MCF 10A (cell line): ENCODE measurements around the gene LIM2. TPM values are rescaled to one million over a fixed set of nuclear protein-coding genes. Genes with fewer than 3 reads are reported as not detected.

Source experiments
- BruUV-seq: library from RNA; stranded (reverse); fragments of 400-500 nt; replicated peaks from 2 replicates; lab custom pipeline; 2021; lab: Mats Ljungman, UMichigan
- CTCF ChIA-PET: fragments of 300-600 bp; sonication (Branson Sonifier 250); formaldehyde crosslinking; extraction: SDS; loops from one replicate; lab custom pipeline; 2021; ENCODE audit warnings: antibody characterized with exemption, inconsistent platforms; lab: Yijun Ruan, JAX
- POLR2A ChIA-PET: fragments of 300-600, 350-650 bp; sonication (Branson Sonifier 250); formaldehyde crosslinking; extraction: SDS; loops from one replicate; lab custom pipeline; 2020; ENCODE audit warnings: antibody characterized with exemption, inconsistent platforms; lab: Yijun Ruan, JAX
- DNase-seq: peaks from one replicate; pipeline ENCODE4 v3.0.0-alpha.2; 2018; ENCODE audit not compliant: unreplicated experiment
- H3K27ac Mint-ChIP-seq: one replicate; pipeline ENCODE4 v1.8.0; 2022; ENCODE audit warnings: mild to moderate bottlenecking, low read depth, mixed read lengths; ENCODE audit not compliant: unreplicated experiment
- H3K27me3 Mint-ChIP-seq: one replicate; pipeline ENCODE4 v1.8.0; 2022; ENCODE audit warnings: mixed read lengths; ENCODE audit not compliant: insufficient read depth, unreplicated experiment
- H3K36me3 Mint-ChIP-seq: one replicate; pipeline ENCODE4 v1.8.0; 2022; ENCODE audit warnings: mild to moderate bottlenecking, moderate library complexity, mixed read lengths; ENCODE audit not compliant: insufficient read depth, unreplicated experiment
- H3K4me1 Mint-ChIP-seq: one replicate; pipeline ENCODE4 v1.8.0; 2022; ENCODE audit warnings: mixed read lengths; ENCODE audit not compliant: insufficient read depth, unreplicated experiment
- H3K4me3 Mint-ChIP-seq: one replicate; pipeline ENCODE4 v1.8.0; 2022; ENCODE audit warnings: mild to moderate bottlenecking, moderate library complexity, mixed read lengths; ENCODE audit not compliant: unreplicated experiment
- H3K9me3 Mint-ChIP-seq: one replicate; pipeline ENCODE4 v1.8.0; 2022; ENCODE audit warnings: mixed read lengths; ENCODE audit not compliant: unreplicated experiment
- CTCF ChIP-seq: fragments of 200-600 bp; IDR thresholded peaks from one replicate; pipeline ENCODE4 v1.8.0; 2022; ENCODE audit warnings: antibody characterized with exemption, mild to moderate bottlenecking; ENCODE audit not compliant: unreplicated experiment
- intact Hi-C: fragments of 100-400 bp; cut with micrococcal nuclease; formaldehyde crosslinking; loops from 2 replicates; pipeline ENCODE4 v1.14.1; 2022
- total RNA-seq: library from RNA; stranded (reverse); gene quantifications from 2 replicates; pipeline ENCODE4 v1.2.3, GENCODE V29; 2022

Gene LIM2
- total RNA-seq, 1 experiment from 2014 or later: not detected

GRCh38 chr19:51394050-51394836, 6.5 kb upstream of the LIM2 start:
- Mint-ChIP-seq H3K9me3 (no peaks in the 10 kb centered on the region), H3K27ac (peak overlapping the region; percentile 78), H3K27me3 (no peaks in the 10 kb centered on the region), H3K36me3 (no peaks in the 10 kb centered on the region), H3K4me1 (peaks cover 7% of the 10 kb centered on the region), H3K4me3 (peak overlapping the region; percentile 82)
- POLR2A ChIA-PET: interaction anchor here (0.5 to 1.9 kb wide), 8 partner anchors 9 to 883 kb away, joined by 3 to 11 read pairs (median 4); partner anchors contain the start of genes CLDND2 and JOSD2
- BruUV-seq: no TSS peak
- CTCF ChIA-PET: interaction anchor here (0.6 to 1.5 kb wide), 8 partner anchors 13 to 1632 kb away, joined by 3 to 5 read pairs (median 4); partner anchors contain the start of gene GARIN5A
- no peak for TF ChIP-seq CTCF
- intact Hi-C loops: loop anchor here (1.0 kb wide), 1 partner anchor 27 kb away; no protein-coding TSS in a partner anchor
- peak; percentile 100 for DNase-seq

- Mint-ChIP-seq H3K4me1 (peaks cover 7% of the 10 kb centered on the region), H3K27ac (no peak overlapping the region), H3K36me3 (no peaks in the 10 kb centered on the region), H3K4me3 (no peak overlapping the region), H3K27me3 (no peaks in the 10 kb centered on the region), H3K9me3 (no peaks in the 10 kb centered on the region)
- no peak for DNase-seq
- CTCF ChIA-PET: interaction anchor here (0.7 kb wide), 1 partner anchor 87 kb away, joined by 5 read pairs; no protein-coding TSS in a partner anchor
- POLR2A ChIA-PET: no interaction called here
- no peak for TF ChIP-seq CTCF
- no TSS peak for BruUV-seq
- intact Hi-C loops: no loop called here
Measured at GRCh38 chr19:51392701-51393100, 4.9 kb upstream of the LIM2 start.

GRCh38 chr19:51391073-51391611, 3.4 kb upstream of the LIM2 start:
- intact Hi-C loops: no loop called here
- peaks cover 7% of the 10 kb centered on the region for H3K4me1 Mint-ChIP-seq
- H3K36me3 Mint-ChIP-seq: no peaks in the 10 kb centered on the region
- DNase-seq: no peak
- H3K9me3 Mint-ChIP-seq: no peaks in the 10 kb centered on the region
- no peak overlapping the region for H3K4me3 Mint-ChIP-seq
- H3K27me3 Mint-ChIP-seq: no peaks in the 10 kb centered on the region
- peak overlapping the region; percentile 7 for H3K27ac Mint-ChIP-seq
- BruUV-seq: no TSS peak
- POLR2A ChIA-PET: no interaction called here
- CTCF ChIA-PET: interaction anchor here (0.8 kb wide), 2 partner anchors 386 to 390 kb away, joined by 3 read pairs; no protein-coding TSS in a partner anchor
- no peak for TF ChIP-seq CTCF

GRCh38 chr19:51389143-51389542, 1.4 kb upstream of the LIM2 start:
- no peaks in the 10 kb centered on the region for H3K36me3 Mint-ChIP-seq
- no peak for DNase-seq
- no peak for TF ChIP-seq CTCF
- ChIA-PET POLR2A (interaction anchor here (0.7 kb wide), 1 partner anchor 8 kb away, joined by 4 read pairs; no protein-coding TSS in a partner anchor), CTCF (interaction anchor here (0.6 to 0.9 kb wide), 2 partner anchors 11 to 389 kb away, joined by 3 read pairs; no protein-coding TSS in a partner anchor)
- intact Hi-C loops: no loop called here
- H3K27ac Mint-ChIP-seq: no peak overlapping the region
- H3K9me3 Mint-ChIP-seq: no peaks in the 10 kb centered on the region
- no peak overlapping the region for H3K4me3 Mint-ChIP-seq
- no peaks in the 10 kb centered on the region for H3K4me1 Mint-ChIP-seq
- no peaks in the 10 kb centered on the region for H3K27me3 Mint-ChIP-seq
- no TSS peak for BruUV-seq
